Activated naive CD4-positive, alpha-beta T cell treated with anti-CD3 and anti-CD28 coated beads, Interleukin-2, amount 50 U/mL, for 24 hours (primary cell): Measurements from ENCODE around the gene LCN6.
A peak's percentile ranks its signal among the peaks of the same experiment; 100 is the strongest.
"Not testable (repeated sequence)": the region's sequence is repeated elsewhere in the genome, so short reads cannot be mapped to it uniquely, and the experiment has no call there.

Experiments
- H3K27ac Mint-ChIP-seq: one replicate; pipeline ENCODE4 v1.8.0; 2021; ENCODE audit warnings: mild to moderate bottlenecking, mixed read lengths
- H3K27me3 Mint-ChIP-seq: one replicate; pipeline ENCODE4 v1.8.0; 2021; ENCODE audit warnings: mixed read lengths
- H3K36me3 Mint-ChIP-seq: one replicate; pipeline ENCODE4 v1.8.0; 2021; ENCODE audit warnings: mixed read lengths
- H3K4me1 Mint-ChIP-seq: one replicate; pipeline ENCODE4 v1.8.0; 2021; ENCODE audit warnings: mixed read lengths
- H3K4me3 Mint-ChIP-seq: one replicate; pipeline ENCODE4 v1.8.0; 2021; ENCODE audit warnings: mild to moderate bottlenecking, mixed read lengths
- H3K9me3 Mint-ChIP-seq: one replicate; pipeline ENCODE4 v1.8.0; 2021; ENCODE audit warnings: mixed read lengths

Gene LCN6

GRCh38 chr9:136748201-136748600 is at the start of gene LCN6:
Gene LCN6 (minus strand): TSS chr9:136748525. CDS start chr9:136748483, 42 bp downstream.
- peaks cover 4% of the 10 kb centered on the region for H3K36me3 Mint-ChIP-seq
- peaks cover 13% of the 10 kb centered on the region for H3K9me3 Mint-ChIP-seq
- no peak within 1 kb of the TSS for H3K4me3 Mint-ChIP-seq
- H3K27ac Mint-ChIP-seq = no peak within 1 kb of the TSS
- H3K4me1 Mint-ChIP-seq = peaks cover 4% of the 10 kb centered on the region
- H3K27me3 Mint-ChIP-seq = peaks cover 2% of the 10 kb centered on the region

GRCh38 chr9:136796775-136797347 is 48.5 kb upstream of the LCN6 start:
- not testable (repeated sequence) for H3K4me3 Mint-ChIP-seq, H3K36me3 Mint-ChIP-seq, H3K9me3 Mint-ChIP-seq, H3K27me3 Mint-ChIP-seq, H3K27ac Mint-ChIP-seq
- H3K4me1 Mint-ChIP-seq = peaks cover 28% of the 10 kb centered on the region

GRCh38 chr9:136796238-136796774 is 48.0 kb upstream of the LCN6 start, which contains the start of gene CCDC183:
Gene CCDC183 (plus strand): TSS chr9:136796338. CDS start chr9:136796398, 60 bp downstream.
- peaks cover 2% of the 10 kb centered on the region for H3K36me3 Mint-ChIP-seq
- peaks cover 27% of the 10 kb centered on the region for H3K4me1 Mint-ChIP-seq
- no peak within 1 kb of the TSS for H3K4me3 Mint-ChIP-seq
- H3K27ac Mint-ChIP-seq = no peak within 1 kb of the TSS
- no peaks in the 10 kb centered on the region for H3K9me3 Mint-ChIP-seq
- no peaks in the 10 kb centered on the region for H3K27me3 Mint-ChIP-seq

GRCh38 chr9:136795000-136795348 is 46.6 kb upstream of the LCN6 start:
- H3K9me3 Mint-ChIP-seq = no peaks in the 10 kb centered on the region
- no peak overlapping the region for H3K27ac Mint-ChIP-seq
- H3K4me3 Mint-ChIP-seq = no peak overlapping the region
- H3K4me1 Mint-ChIP-seq = peaks cover 17% of the 10 kb centered on the region
- H3K27me3 Mint-ChIP-seq = no peaks in the 10 kb centered on the region
- peaks cover 2% of the 10 kb centered on the region for H3K36me3 Mint-ChIP-seq

- H3K27ac Mint-ChIP-seq = no peak overlapping the region
- no peaks in the 10 kb centered on the region for H3K9me3 Mint-ChIP-seq
- no peaks in the 10 kb centered on the region for H3K27me3 Mint-ChIP-seq
- H3K4me3 Mint-ChIP-seq = no peak overlapping the region
- H3K36me3 Mint-ChIP-seq = peaks cover 2% of the 10 kb centered on the region
- peaks cover 16% of the 10 kb centered on the region for H3K4me1 Mint-ChIP-seq
These were observed 46.1 kb upstream of the LCN6 start for GRCh38 chr9:136794281-136794999.

- peaks cover 17% of the 10 kb centered on the region for H3K4me1 Mint-ChIP-seq
- H3K9me3 Mint-ChIP-seq = no peaks in the 10 kb centered on the region
- H3K4me3 Mint-ChIP-seq = peak overlapping the region; percentile 2
- peak overlapping the region; percentile 62 for H3K27ac Mint-ChIP-seq
- H3K36me3 Mint-ChIP-seq = peaks cover 2% of the 10 kb centered on the region
- no peaks in the 10 kb centered on the region for H3K27me3 Mint-ChIP-seq
These were observed 45.0 kb upstream of the LCN6 start for GRCh38 chr9:136793086-136793946.

- peaks cover 2% of the 10 kb centered on the region for H3K36me3 Mint-ChIP-seq
- H3K9me3 Mint-ChIP-seq = no peaks in the 10 kb centered on the region
- peaks cover 26% of the 10 kb centered on the region for H3K4me1 Mint-ChIP-seq
- H3K4me3 Mint-ChIP-seq = peak overlapping the region; percentile 86
- H3K27me3 Mint-ChIP-seq = no peaks in the 10 kb centered on the region
- H3K27ac Mint-ChIP-seq = no peak overlapping the region
These were observed 44.2 kb upstream of the LCN6 start for GRCh38 chr9:136792321-136793085.

GRCh38 chr9:136791516-136792276 is 43.4 kb upstream of the LCN6 start:
- Mint-ChIP-seq H3K27ac (no peak overlapping the region), H3K36me3 (peaks cover 2% of the 10 kb centered on the region), H3K27me3 (no peaks in the 10 kb centered on the region), H3K9me3 (no peaks in the 10 kb centered on the region), H3K4me1 (peaks cover 28% of the 10 kb centered on the region), H3K4me3 (peak overlapping the region; percentile 86)

GRCh38 chr9:136790640-136791515 is 42.6 kb upstream of the LCN6 start, which contains the start of gene TMEM141:
Gene TMEM141 (plus strand): TSS chr9:136791344. CDS start chr9:136791371, 27 bp downstream.
- H3K36me3 Mint-ChIP-seq = peaks cover 2% of the 10 kb centered on the region
- H3K27ac Mint-ChIP-seq = peak within 1 kb of the TSS; percentile 85
- H3K27me3 Mint-ChIP-seq = no peaks in the 10 kb centered on the region
- H3K4me1 Mint-ChIP-seq = peaks cover 22% of the 10 kb centered on the region
- H3K4me3 Mint-ChIP-seq = peak within 1 kb of the TSS; percentile 86
- no peaks in the 10 kb centered on the region for H3K9me3 Mint-ChIP-seq

- Mint-ChIP-seq H3K9me3 (no peaks in the 10 kb centered on the region), H3K27ac (no peak overlapping the region), H3K27me3 (no peaks in the 10 kb centered on the region), H3K4me1 (peaks cover 22% of the 10 kb centered on the region), H3K4me3 (no peak overlapping the region), H3K36me3 (peaks cover 2% of the 10 kb centered on the region)
These were observed 41.2 kb upstream of the LCN6 start for GRCh38 chr9:136789523-136789937.

GRCh38 chr9:136788644-136789522 is 40.6 kb upstream of the LCN6 start:
- not testable (repeated sequence) for H3K27me3 Mint-ChIP-seq, H3K27ac Mint-ChIP-seq, H3K9me3 Mint-ChIP-seq, H3K36me3 Mint-ChIP-seq, H3K4me3 Mint-ChIP-seq
- H3K4me1 Mint-ChIP-seq = peaks cover 22% of the 10 kb centered on the region

- H3K27ac Mint-ChIP-seq = peak overlapping the region; percentile 70
- no peaks in the 10 kb centered on the region for H3K9me3 Mint-ChIP-seq
- peaks cover 22% of the 10 kb centered on the region for H3K4me1 Mint-ChIP-seq
- no peaks in the 10 kb centered on the region for H3K36me3 Mint-ChIP-seq
- H3K4me3 Mint-ChIP-seq = no peak overlapping the region
- H3K27me3 Mint-ChIP-seq = no peaks in the 10 kb centered on the region
These were observed 39.5 kb upstream of the LCN6 start for GRCh38 chr9:136787690-136788400.
